ENCODE results near the gene SMURF1.

Gene SMURF1

DNA sequence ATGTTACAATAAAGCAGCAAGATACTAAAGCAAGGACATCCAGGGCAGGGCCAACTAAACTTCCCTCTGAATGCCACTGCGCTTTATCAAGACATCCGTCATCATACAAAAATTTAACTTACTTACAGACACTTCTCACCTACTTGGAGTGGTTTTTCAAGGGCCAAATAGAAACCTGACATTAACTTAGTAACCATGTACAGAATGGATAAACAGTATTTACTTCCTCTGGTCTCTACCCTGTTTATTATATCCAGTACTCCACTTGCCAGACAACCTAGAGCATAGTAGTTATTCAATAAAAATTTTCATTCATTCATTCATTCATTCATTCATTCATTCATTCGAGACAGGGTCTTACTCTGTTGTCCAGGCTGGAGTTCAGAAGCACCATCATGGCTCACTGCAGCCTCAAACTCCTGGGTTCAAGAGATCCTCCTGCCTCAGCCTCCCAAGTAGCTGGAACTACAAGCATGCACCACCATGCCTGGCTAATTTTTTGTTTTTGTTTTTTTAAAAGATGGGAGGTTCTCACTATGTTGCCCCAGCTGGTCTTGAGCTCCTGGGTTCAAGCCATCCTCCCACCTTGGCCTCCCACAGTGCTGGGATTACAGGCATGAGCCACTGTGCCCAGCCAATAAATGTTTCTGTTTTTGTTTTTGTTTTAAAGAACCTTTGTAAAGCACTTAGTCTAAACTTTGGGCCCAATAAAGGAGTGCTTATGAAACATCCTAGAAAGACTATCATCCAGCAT lies 19.0 kb downstream of the SMURF1 start:
- in situ Hi-C loops (cut with HindIII; ENCODE audit: low pct_ligation_motif_present, low pct_unique_long_range_greater_than_20kb, low sequenced_read_pairs), result no loop called here
- DNase-seq, result no peak

- in situ Hi-C loops (cut with HindIII; ENCODE audit: low pct_ligation_motif_present, low pct_unique_long_range_greater_than_20kb, low sequenced_read_pairs), result no loop called here
- DNase-seq, result no peak
Measured at GRCh38 chr7:99124236-99124635, 19.7 kb downstream of the SMURF1 start.

DNA sequence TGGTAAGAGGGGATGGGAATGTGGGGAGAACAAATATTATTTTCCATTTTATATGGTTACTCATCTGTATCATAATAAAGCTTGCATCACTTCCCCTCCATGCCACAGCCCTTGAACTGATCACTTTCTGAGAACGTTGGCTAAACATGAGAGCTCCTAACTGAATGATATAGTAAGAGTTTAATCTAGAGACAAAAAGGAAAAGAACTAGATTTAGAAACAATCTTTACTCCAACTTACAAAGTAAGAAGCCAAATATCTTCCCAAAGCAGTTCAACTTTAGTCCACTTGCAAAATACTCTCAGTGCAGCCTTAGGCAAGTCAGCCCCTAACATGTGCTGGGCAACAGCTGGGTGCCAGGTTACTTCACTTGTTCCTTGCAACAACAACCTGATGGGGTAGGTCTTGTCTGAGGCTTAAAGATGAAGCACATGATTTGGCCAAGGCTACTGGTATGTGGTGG lies 20.3 kb downstream of the SMURF1 start:
- in situ Hi-C loops (cut with HindIII; ENCODE audit: low pct_ligation_motif_present, low pct_unique_long_range_greater_than_20kb, low sequenced_read_pairs), result no loop called here
- no peak for DNase-seq

DNA sequence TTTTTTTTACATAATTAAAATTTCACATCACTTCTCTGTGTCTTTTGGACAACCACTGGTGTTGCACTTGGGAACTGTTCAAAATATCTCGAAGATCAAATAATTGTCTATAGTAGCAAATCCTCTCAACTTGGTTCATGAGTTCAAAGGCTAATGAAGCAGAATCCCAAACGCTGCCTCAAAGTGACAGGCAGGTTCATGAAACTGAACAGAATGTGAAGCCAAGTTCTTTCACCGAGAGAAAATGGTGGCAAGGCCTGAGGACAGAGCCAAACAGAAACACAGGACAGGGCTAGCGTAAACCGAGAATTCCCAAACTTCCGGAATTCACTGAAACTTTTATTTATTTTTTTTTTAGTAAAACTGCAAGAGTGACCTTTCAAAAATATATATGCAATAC lies 21.1 kb downstream of the SMURF1 start:
- in situ Hi-C loops (cut with HindIII; ENCODE audit: low pct_ligation_motif_present, low pct_unique_long_range_greater_than_20kb, low sequenced_read_pairs), result no loop called here
- no peak for DNase-seq

DNA sequence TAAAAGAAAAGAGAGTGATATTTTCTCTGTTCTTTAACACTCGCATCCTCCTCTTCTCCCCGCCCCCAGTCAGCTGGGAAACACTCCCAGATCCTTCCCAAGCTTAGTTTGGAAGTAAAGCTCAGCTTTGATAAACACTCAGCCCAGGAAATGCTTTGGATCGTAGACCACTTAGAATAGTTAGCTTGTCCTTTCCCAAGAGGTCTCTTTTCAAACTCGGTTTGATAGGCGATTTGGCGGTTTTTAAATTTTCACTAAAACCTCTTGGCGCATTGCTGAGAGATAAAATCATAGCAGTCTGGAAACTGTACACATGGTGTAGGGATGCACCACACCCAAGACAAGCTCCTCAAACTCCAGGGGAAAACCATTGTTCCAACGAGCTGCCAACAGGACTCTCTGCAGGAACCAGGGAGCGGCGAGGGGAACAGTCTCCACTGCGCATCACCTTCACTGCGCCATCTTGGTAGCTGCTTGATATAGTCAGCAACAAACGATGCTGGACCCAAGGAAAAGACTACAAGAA lies 22.3 kb downstream of the SMURF1 start:
- in situ Hi-C loops (cut with HindIII; ENCODE audit: low pct_ligation_motif_present, low pct_unique_long_range_greater_than_20kb, low sequenced_read_pairs), result no loop called here
- no peak for DNase-seq

- DNase-seq, result no peak
- in situ Hi-C loops (cut with HindIII; ENCODE audit: low pct_ligation_motif_present, low pct_unique_long_range_greater_than_20kb, low sequenced_read_pairs), result no loop called here
Measured at GRCh38 chr7:99120916-99121315, 23.0 kb downstream of the SMURF1 start.

DNA sequence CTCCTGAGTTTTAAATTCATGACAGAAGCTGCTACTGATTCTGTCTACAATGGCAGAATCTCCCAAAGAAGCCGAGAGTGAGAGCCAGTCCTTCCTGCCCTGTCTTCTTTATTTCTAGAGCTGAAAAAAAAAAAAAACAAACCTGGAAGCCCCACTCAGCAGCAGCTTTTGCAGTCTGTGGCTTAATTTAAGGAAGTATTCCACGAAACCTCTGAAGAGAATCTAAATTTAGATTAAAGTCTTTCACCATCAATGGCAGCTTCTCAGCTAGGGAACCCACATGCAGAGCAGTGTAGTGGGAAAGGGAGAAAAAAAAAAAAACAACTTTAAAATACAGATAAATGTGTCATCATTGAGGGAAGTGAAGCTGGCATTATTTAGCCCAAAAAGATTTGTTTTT lies 23.4 kb downstream of the SMURF1 start:
- in situ Hi-C loops (cut with HindIII; ENCODE audit: low pct_ligation_motif_present, low pct_unique_long_range_greater_than_20kb, low sequenced_read_pairs), result no loop called here
- DNase-seq, result no peak

- DNase-seq, result no peak
- in situ Hi-C loops (cut with HindIII; ENCODE audit: low pct_ligation_motif_present, low pct_unique_long_range_greater_than_20kb, low sequenced_read_pairs), result no loop called here
Measured at GRCh38 chr7:99118077-99118476, 25.8 kb downstream of the SMURF1 start.

GRCh38 chr7:99116144-99116543 lies 27.8 kb downstream of the SMURF1 start:
- in situ Hi-C loops (cut with HindIII; ENCODE audit: low pct_ligation_motif_present, low pct_unique_long_range_greater_than_20kb, low sequenced_read_pairs), result no loop called here

GRCh38 chr7:99115379-99115778 lies 28.5 kb downstream of the SMURF1 start:
- in situ Hi-C loops (cut with HindIII; ENCODE audit: low pct_ligation_motif_present, low pct_unique_long_range_greater_than_20kb, low sequenced_read_pairs), result no loop called here
- DNase-seq, result no peak

More at GRCh38 chr7:99116144-99116543, 27.8 kb downstream of the SMURF1 start:
- no peak for DNase-seq

GRCh38 chr7:99112979-99113378 lies 30.9 kb downstream of the SMURF1 start:
- in situ Hi-C loops (cut with HindIII; ENCODE audit: low pct_ligation_motif_present, low pct_unique_long_range_greater_than_20kb, low sequenced_read_pairs), result no loop called here
- no peak for DNase-seq

DNA sequence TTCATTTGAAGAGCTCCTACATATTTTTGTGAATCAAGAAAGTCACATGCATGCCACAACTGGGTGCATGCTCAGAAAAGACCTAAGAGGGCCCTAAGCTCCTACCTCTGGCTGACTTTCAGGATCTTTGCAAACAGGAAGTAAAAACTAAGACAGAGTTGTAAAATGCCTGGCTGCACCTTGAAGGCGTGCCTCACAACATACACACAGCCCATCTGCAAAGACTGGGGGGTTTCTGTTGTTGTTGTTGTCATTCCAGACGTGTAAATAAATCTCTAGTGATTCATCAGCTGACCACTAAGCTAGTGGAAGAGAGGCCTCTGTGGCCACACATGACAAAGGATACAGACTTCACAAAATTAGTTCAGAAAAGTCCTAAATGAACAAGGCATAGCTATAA lies 31.8 kb downstream of the SMURF1 start:
- in situ Hi-C loops (cut with HindIII; ENCODE audit: low pct_ligation_motif_present, low pct_unique_long_range_greater_than_20kb, low sequenced_read_pairs), result no loop called here
- DNase-seq, result peak; percentile 33

- DNase-seq, result no peak
- in situ Hi-C loops (cut with HindIII; ENCODE audit: low pct_ligation_motif_present, low pct_unique_long_range_greater_than_20kb, low sequenced_read_pairs), result no loop called here
Measured at GRCh38 chr7:99111591-99111990, 32.3 kb downstream of the SMURF1 start.

GRCh38 chr7:99109108-99110051 lies 34.5 kb downstream of the SMURF1 start:
- in situ Hi-C loops (cut with HindIII; ENCODE audit: low pct_ligation_motif_present, low pct_unique_long_range_greater_than_20kb, low sequenced_read_pairs), result no loop called here
- DNase-seq, result no peak

DNA sequence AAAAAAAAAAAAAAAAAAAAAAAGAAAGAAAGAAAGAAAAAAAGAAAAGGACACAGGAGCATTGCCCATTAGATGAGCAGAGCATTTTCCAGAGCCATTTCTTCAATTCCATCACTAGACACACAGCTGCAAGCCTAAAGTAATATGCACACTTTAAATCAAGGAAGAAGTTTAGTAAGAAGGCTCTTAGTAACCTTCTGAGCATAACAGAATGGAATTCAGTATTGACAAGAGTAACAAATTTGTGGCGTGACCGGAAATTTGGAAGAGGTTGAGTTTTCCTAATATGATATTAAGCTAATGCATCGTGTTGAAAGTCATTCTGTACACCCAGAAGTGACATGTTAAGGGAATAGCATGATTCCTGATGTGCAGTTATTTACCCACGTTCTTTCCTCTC lies 35.3 kb downstream of the SMURF1 start:
- in situ Hi-C loops (cut with HindIII; ENCODE audit: low pct_ligation_motif_present, low pct_unique_long_range_greater_than_20kb, low sequenced_read_pairs), result no loop called here

DNA sequence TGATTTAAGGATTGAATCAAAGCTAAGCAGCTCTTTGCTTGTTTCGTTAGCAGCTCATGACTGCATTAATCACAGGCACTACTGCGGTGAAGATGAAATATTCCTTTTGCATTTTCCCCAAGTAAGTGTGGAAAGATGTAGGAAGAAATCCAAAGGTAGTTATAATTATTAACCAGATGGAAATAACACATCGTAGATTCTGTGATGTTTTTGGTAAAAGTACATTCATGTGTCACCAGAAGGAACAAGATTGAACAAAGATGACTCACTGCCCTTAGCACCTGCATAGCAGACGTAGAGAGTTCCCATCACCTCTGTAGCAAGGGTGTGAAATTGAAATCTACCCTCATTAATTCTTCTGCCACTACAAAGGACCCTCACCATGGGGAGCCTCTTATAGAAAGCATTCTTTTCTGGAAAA lies 37.1 kb downstream of the SMURF1 start:
- in situ Hi-C loops (cut with HindIII; ENCODE audit: low pct_ligation_motif_present, low pct_unique_long_range_greater_than_20kb, low sequenced_read_pairs), result no loop called here
- DNase-seq, result peak; percentile 90

More for the DNA sequence above, 35.3 kb downstream of the SMURF1 start:
- no peak for DNase-seq

DNA sequence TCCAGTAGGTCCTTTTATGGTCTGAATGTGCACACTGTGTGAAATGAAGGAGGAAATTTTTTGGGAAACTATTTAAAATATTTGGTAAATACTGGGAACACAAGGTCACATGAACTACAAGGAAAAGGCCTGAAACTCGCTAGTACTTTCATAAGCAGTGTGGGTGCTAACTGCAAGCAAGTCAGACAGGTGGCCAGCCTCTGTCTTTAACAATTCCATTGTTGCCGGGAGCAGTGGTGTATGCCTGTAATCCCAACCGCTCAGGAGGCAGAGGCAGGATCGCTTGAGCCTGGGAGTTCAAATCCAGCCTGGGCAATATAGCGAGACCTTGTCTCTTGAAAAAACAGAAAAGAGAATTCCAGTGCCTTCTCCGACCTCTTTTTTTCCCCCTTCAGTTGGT lies 37.5 kb downstream of the SMURF1 start:
- in situ Hi-C loops (cut with HindIII; ENCODE audit: low pct_ligation_motif_present, low pct_unique_long_range_greater_than_20kb, low sequenced_read_pairs), result no loop called here
- no peak for DNase-seq

DNA sequence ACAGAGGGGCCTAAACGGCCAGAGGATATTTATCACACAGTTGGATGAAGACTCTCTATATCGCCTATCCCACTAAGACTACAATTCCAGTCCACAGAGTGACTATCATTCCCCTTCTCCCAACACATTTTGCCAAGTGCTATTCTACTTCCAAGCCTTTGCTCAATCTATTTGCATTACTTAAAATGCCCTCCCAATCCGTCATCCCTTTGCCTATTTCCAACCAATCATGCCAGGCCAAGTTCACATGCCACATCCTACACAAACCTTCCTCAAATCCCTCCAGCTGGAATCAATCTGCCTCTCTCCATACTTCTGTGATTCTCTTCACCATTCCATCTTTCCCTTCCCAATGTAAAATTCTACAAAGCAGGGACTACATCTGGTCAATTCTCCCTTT lies 38.2 kb downstream of the SMURF1 start:
- DNase-seq, result peak; percentile 30
- in situ Hi-C loops (cut with HindIII; ENCODE audit: low pct_ligation_motif_present, low pct_unique_long_range_greater_than_20kb, low sequenced_read_pairs), result no loop called here

DNA sequence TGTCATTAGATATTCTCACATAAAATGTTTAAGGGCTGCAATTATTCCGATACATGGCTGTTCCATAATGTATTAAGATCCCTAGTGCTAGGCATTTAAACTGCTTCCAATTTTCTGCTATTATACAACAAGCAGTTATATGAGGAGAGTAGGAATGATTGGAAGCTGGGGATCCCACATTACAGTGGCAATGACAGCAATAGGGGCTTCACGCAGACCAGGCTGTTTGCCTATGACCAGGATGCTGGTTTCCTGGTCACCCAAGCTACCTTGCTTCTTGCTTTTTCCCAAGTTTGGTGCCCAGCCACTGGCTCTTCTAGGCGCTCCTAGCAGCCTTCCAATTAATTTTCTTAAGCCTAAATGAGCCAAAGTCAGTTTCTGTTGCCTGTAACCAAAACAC lies 39.3 kb downstream of the SMURF1 start:
- in situ Hi-C loops (cut with HindIII; ENCODE audit: low pct_ligation_motif_present, low pct_unique_long_range_greater_than_20kb, low sequenced_read_pairs), result no loop called here
- DNase-seq, result no peak

Data from ACHN (cell line).